IMR-90 (cell line): ENCODE measurements around the gene USP10.

Experiments
- CEBPB ChIP-seq: IDR thresholded peaks from 2 replicates; pipeline ENCODE4 v1.6.1; 2012; ENCODE audit warnings: low read depth, low read length, improper control_type of control experiment
- CHD1 ChIP-seq: IDR thresholded peaks from 2 replicates; pipeline ENCODE4 v1.6.1; 2012; ENCODE audit warnings: low read depth, low read length, improper control_type of control experiment
- CTCF ChIP-seq: conservative IDR thresholded peaks from 2 replicates; pipeline ENCODE4 v1.5.1; 2012; ENCODE audit warnings: mild to moderate bottlenecking, low read depth, low read length, improper control_type of control experiment
- FOS ChIP-seq: fragments of 150-350 bp; IDR thresholded peaks from 2 replicates; pipeline ENCODE4 v1.6.1; 2016; ENCODE audit warnings: low read depth, low read length
- MAFK ChIP-seq: IDR thresholded peaks from 2 replicates; pipeline ENCODE4 v1.6.1; 2012; ENCODE audit warnings: low read depth, low read length, improper control_type of control experiment
- MAZ ChIP-seq: IDR thresholded peaks from 2 replicates; pipeline ENCODE4 v1.6.1; 2012; ENCODE audit warnings: low read depth, mild to moderate bottlenecking, low read length, improper control_type of control experiment, moderate library complexity, borderline replicate concordance
- MXI1 ChIP-seq: IDR thresholded peaks from 2 replicates; pipeline ENCODE4 v1.6.1; 2012; ENCODE audit warnings: low read depth, mild to moderate bottlenecking, low read length, moderate library complexity, borderline replicate concordance
- NFE2L2 ChIP-seq: fragments of 150-350 bp; IDR thresholded peaks from 2 replicates; pipeline ENCODE4 v1.6.1; 2016; ENCODE audit warnings: low read depth, mild to moderate bottlenecking, low read length
- POLR2A ChIP-seq: IDR thresholded peaks from 2 replicates; pipeline ENCODE4 v1.6.1; 2012; ENCODE audit warnings: mild to moderate bottlenecking, low read depth, low read length
- RAD21 ChIP-seq: IDR thresholded peaks from 2 replicates; pipeline ENCODE4 v1.6.1; 2012; ENCODE audit warnings: low read length, improper control_type of control experiment
- RCOR1 ChIP-seq: IDR thresholded peaks from 2 replicates; pipeline ENCODE4 v1.6.1; 2012; ENCODE audit warnings: mild to moderate bottlenecking, low read length, improper control_type of control experiment; ENCODE audit not compliant: insufficient replicate concordance
- RFX5 ChIP-seq: IDR thresholded peaks from 2 replicates; pipeline ENCODE4 v1.8.0; 2012; ENCODE audit warnings: low read depth, mild to moderate bottlenecking, low read length, moderate library complexity
- SMC3 ChIP-seq: fragments of 150-350 bp; IDR thresholded peaks from 2 replicates; pipeline ENCODE4 v1.6.1; 2016; ENCODE audit warnings: low read depth, mild to moderate bottlenecking, antibody characterized with exemption, low read length, moderate library complexity
- USF2 ChIP-seq: fragments of 150-350 bp; IDR thresholded peaks from 2 replicates; pipeline ENCODE4 v1.6.1; 2017; ENCODE audit warnings: mild to moderate bottlenecking, antibody characterized with exemption, low read length, low read depth

GRCh38 chr16:84763629-84764028 lies 63.8 kb downstream of the USP10 start:
- TF ChIP-seq MXI1 (no peak), CTCF (no peak), RCOR1 (no peak), CEBPB (no peak), MAZ (no peak), USF2 (no peak), POLR2A (no peak), SMC3 (no peak), CHD1 (no peak), FOS (no peak), RFX5 (no peak), RAD21 (no peak), MAFK (no peak), NFE2L2 (no peak)
